ENCODE measurements around the gene NTMT1. TPM values are rescaled to one million over a fixed set of nuclear protein-coding genes. Genes with fewer than 3 reads are reported as not detected.
A peak's percentile ranks its signal among the peaks of the same experiment; 100 is the strongest.

Gene NTMT1
- total RNA-seq, 1 experiment from 2014 or later: 50.2 TPM

GRCh38 chr9:129602598-129603415, 23.2 kb upstream of the NTMT1 start:
- H3K27ac ChIP-seq (ENCODE audit: low read length): no peak overlapping the region
- no peak for TF ChIP-seq EZH2phosphoT487 (IDR thresholded peaks at IDR 0.05; ENCODE audit: borderline replicate concordance, low read length)
- no peaks in the 10 kb centered on the region for H4K20me1 ChIP-seq (ENCODE audit: low read length)
- H3K9me2 ChIP-seq (replicated peaks; ENCODE audit: low read length): no peaks in the 10 kb centered on the region
- no peak overlapping the region for H3K4me3 ChIP-seq (ENCODE audit: low read length)
- no peaks in the 10 kb centered on the region for H3K79me2 ChIP-seq (ENCODE audit: low read length)
- H3K9ac ChIP-seq (ENCODE audit: low read length): no peak overlapping the region
- no peak for DNase-seq
- intact Hi-C loops (cut with micrococcal nuclease): no loop called here
- no peaks in the 10 kb centered on the region for H3K36me3 ChIP-seq (ENCODE audit: low read depth, low read length)
- no peak for ATAC-seq
- no peaks in the 10 kb centered on the region; the same call in 1 of the 2 replicates for H3K4me1 ChIP-seq (ENCODE audit: insufficient read depth, low read length)
- H2AFZ ChIP-seq (ENCODE audit: low read length): no peak overlapping the region
- H3K9me3 ChIP-seq (ENCODE audit: low read length): no peaks in the 10 kb centered on the region
- ChIA-PET POLR2A (ENCODE audit: unreplicated experiment) (no interaction called here), CTCF (no interaction called here)
- H3K4me2 ChIP-seq (ENCODE audit: low read length): no peak overlapping the region
- no TSS peak for BruUV-seq (replicated peaks)
- H3K27me3 ChIP-seq (ENCODE audit: low read length): no peaks in the 10 kb centered on the region
- H3F3A ChIP-seq (ENCODE audit: low read length, unreplicated experiment): no peaks in the 10 kb centered on the region

- no peak for DNase-seq
- no peaks in the 10 kb centered on the region for H3K36me3 ChIP-seq (ENCODE audit: low read depth, low read length)
- intact Hi-C loops (cut with micrococcal nuclease): no loop called here
- CTCF ChIA-PET: no interaction called here
- H3K9me3 ChIP-seq (ENCODE audit: low read length): no peaks in the 10 kb centered on the region
- H3F3A ChIP-seq (ENCODE audit: low read length, unreplicated experiment): no peaks in the 10 kb centered on the region
- POLR2A ChIA-PET (ENCODE audit: unreplicated experiment): no interaction called here
- H3K4me1 ChIP-seq (ENCODE audit: insufficient read depth, low read length): no peaks in the 10 kb centered on the region; the same call in 1 of the 2 replicates
- H3K4me2 ChIP-seq (ENCODE audit: low read length): no peak overlapping the region
- no TSS peak for BruUV-seq (replicated peaks)
- H3K4me3 ChIP-seq (ENCODE audit: low read length): no peak overlapping the region
- H2AFZ ChIP-seq (ENCODE audit: low read length): no peak overlapping the region
- ATAC-seq: no peak
- no peaks in the 10 kb centered on the region for H3K9me2 ChIP-seq (replicated peaks; ENCODE audit: low read length)
- no peaks in the 10 kb centered on the region for H4K20me1 ChIP-seq (ENCODE audit: low read length)
- no peaks in the 10 kb centered on the region for H3K27me3 ChIP-seq (ENCODE audit: low read length)
- no peak overlapping the region for H3K9ac ChIP-seq (ENCODE audit: low read length)
- no peaks in the 10 kb centered on the region for H3K79me2 ChIP-seq (ENCODE audit: low read length)
- H3K27ac ChIP-seq (ENCODE audit: low read length): no peak overlapping the region
- no peak for TF ChIP-seq CTCF (conservative IDR thresholded peaks at IDR 0.05; ENCODE audit: low read depth, low read length)
- no peak for TF ChIP-seq EZH2phosphoT487 (IDR thresholded peaks at IDR 0.05; ENCODE audit: borderline replicate concordance, low read length)
- no peak for TF ChIP-seq EZH2 (IDR thresholded peaks at IDR 0.05; ENCODE audit: low read length, unreplicated experiment)
Observed at GRCh38 chr9:129604056-129604765, 21.8 kb upstream of the NTMT1 start.

GRCh38 chr9:129604766-129605163, 21.2 kb upstream of the NTMT1 start:
- no peaks in the 10 kb centered on the region for H3K9me3 ChIP-seq (ENCODE audit: low read length)
- intact Hi-C loops (cut with micrococcal nuclease): no loop called here
- no peaks in the 10 kb centered on the region for H4K20me1 ChIP-seq (ENCODE audit: low read length)
- no peak overlapping the region for H3K4me3 ChIP-seq (ENCODE audit: low read length)
- no peaks in the 10 kb centered on the region for H3K36me3 ChIP-seq (ENCODE audit: low read depth, low read length)
- peaks cover 2% of the 10 kb centered on the region; the same call in 1 of the 2 replicates for H3K4me1 ChIP-seq (ENCODE audit: insufficient read depth, low read length)
- DNase-seq: peak; percentile 17
- no peaks in the 10 kb centered on the region for H3F3A ChIP-seq (ENCODE audit: low read length, unreplicated experiment)
- POLR2A ChIA-PET (ENCODE audit: unreplicated experiment): no interaction called here
- no peak overlapping the region for H3K4me2 ChIP-seq (ENCODE audit: low read length)
- CTCF ChIA-PET: no interaction called here
- BruUV-seq (replicated peaks): no TSS peak
- H3K9ac ChIP-seq (ENCODE audit: low read length): no peak overlapping the region
- ATAC-seq: no peak
- no peak overlapping the region for H3K27ac ChIP-seq (ENCODE audit: low read length)
- no peaks in the 10 kb centered on the region for H3K9me2 ChIP-seq (replicated peaks; ENCODE audit: low read length)
- H2AFZ ChIP-seq (ENCODE audit: low read length): no peak overlapping the region
- no peak for TF ChIP-seq EZH2 (IDR thresholded peaks at IDR 0.05; ENCODE audit: low read length, unreplicated experiment)
- no peak for TF ChIP-seq CTCF (conservative IDR thresholded peaks at IDR 0.05; ENCODE audit: low read depth, low read length)
- TF ChIP-seq EZH2phosphoT487 (IDR thresholded peaks at IDR 0.05; ENCODE audit: borderline replicate concordance, low read length): no peak
- no peaks in the 10 kb centered on the region for H3K27me3 ChIP-seq (ENCODE audit: low read length)
- no peaks in the 10 kb centered on the region for H3K79me2 ChIP-seq (ENCODE audit: low read length)

Measured in PC-3 (cell line).